Fibroblast of skin of left biceps (primary cell): ENCODE measurements around the gene KDM5A.
"Not testable (repeated sequence)": the region's sequence is repeated elsewhere in the genome, so short reads cannot be mapped to it uniquely, and the experiment has no call there.

ENCODE experiments used
- DNase-seq, 2 experiments: peaks; one replicate each; pipeline ENCODE4 v3.0.0-alpha.2; 2013; ENCODE audit warnings: low read depth in 2 of 2

The KDM5A gene

GRCh38 chr12:238736-239398 lies 150.3 kb downstream of the KDM5A start:
- DNase-seq = no peak

GRCh38 chr12:238116-238515 lies 151.0 kb downstream of the KDM5A start:
- DNase-seq = no peak

GRCh38 chr12:237026-237815 lies 151.9 kb downstream of the KDM5A start:
- no peak for DNase-seq

- no peak for DNase-seq
These were observed 152.7 kb downstream of the KDM5A start for GRCh38 chr12:236445-236844.

GRCh38 chr12:235967-236366 lies 153.2 kb downstream of the KDM5A start:
- DNase-seq = not testable (repeated sequence)

- DNase-seq = no peak
These were observed 154.2 kb downstream of the KDM5A start for GRCh38 chr12:234891-235415.

GRCh38 chr12:234019-234418 lies 155.1 kb downstream of the KDM5A start:
- no peak for DNase-seq

- no peak for DNase-seq
These were observed 155.5 kb downstream of the KDM5A start for GRCh38 chr12:233615-233968.

- no peak for DNase-seq
These were observed 156.1 kb downstream of the KDM5A start for GRCh38 chr12:232731-233614.

- no peak for DNase-seq
These were observed 158.0 kb downstream of the KDM5A start for GRCh38 chr12:230925-231671.
